Measurements from ENCODE around the gene GYPC. TPM values are rescaled to one million over a fixed set of nuclear protein-coding genes. Genes with fewer than 3 reads are reported as not detected.

GYPC gene
- polyA plus RNA-seq, 2 of the 4 experiments (the other 2 are of a cell fraction): not detected

GRCh38 chr2:126736133-126736874 lies 80.3 kb downstream of the GYPC start:
- ChIA-PET CTCF (no interaction called here), POLR2A (no interaction called here)
- ATAC-seq (no peak), FAIRE-seq (no peak), DNase-seq (ENCODE audit: low read depth in 1 of 2, low spot score in 1 of 2) (no peak)
- Histone ChIP-seq H3K27ac (no peak overlapping the region), H3K4me3 (no peak overlapping the region), H3K9me3 (no peaks in the 10 kb centered on the region), H3K4me2 (no peak overlapping the region), H3K4me1 (no peaks in the 10 kb centered on the region)
- TF ChIP-seq CHD4 (IDR thresholded peaks at IDR 0.05; ENCODE audit: borderline replicate concordance) (no peak), BHLHE40 (IDR thresholded peaks at IDR 0.05; ENCODE audit: low read depth, low read length) (no peak), HOXA7 (CRISPR knock-in tag; IDR thresholded peaks at IDR 0.05) (no peak), KDM1A (IDR thresholded peaks at IDR 0.05; ENCODE audit: low read depth) (no peak), SREBF2 (IDR thresholded peaks at IDR 0.05) (no peak), FOSB (CRISPR knock-in tag; IDR thresholded peaks at IDR 0.05) (no peak), POLR2A (IDR thresholded peaks at IDR 0.05; ENCODE audit: low read length) (no peak), USF2 (IDR thresholded peaks at IDR 0.05) (no peak), POLR2AphosphoS2 (conservative IDR thresholded peaks at IDR 0.05; ENCODE audit: low read length) (no peak), EP300 (IDR thresholded peaks at IDR 0.05) (no peak), KDM5A (IDR thresholded peaks at IDR 0.05) (no peak), RAD21 (conservative IDR thresholded peaks at IDR 0.05 in 1 of 2, IDR thresholded peaks at IDR 0.05 in 1 of 2) (no peak), SMC3 (IDR thresholded peaks at IDR 0.05) (no peak), RNF2 (IDR thresholded peaks at IDR 0.05; ENCODE audit: borderline replicate concordance, low read depth) (no peak), ZFP36 (IDR thresholded peaks at IDR 0.05; ENCODE audit: borderline replicate concordance, partially characterized antibody) (no peak), EHF (CRISPR knock-in tag; IDR thresholded peaks at IDR 0.05) (no peak)
- WGBS (ENCODE audit: missing lambda C conversion rate): 7% methylated on average over 8 of the region's 8 CpGs

- H3K4me1 ChIP-seq: no peaks in the 10 kb centered on the region
- WGBS (ENCODE audit: missing lambda C conversion rate): 0% methylated on average over 1 of the region's 1 CpG
- no peak for DNase-seq (ENCODE audit: low read depth in 1 of 2, low spot score in 1 of 2)
- ATAC-seq: no peak
- H3K9me3 ChIP-seq: no peaks in the 10 kb centered on the region
- H3K27ac ChIP-seq: no peak overlapping the region
- H3K4me3 ChIP-seq: no peak overlapping the region
- TF ChIP-seq HOXA7 (CRISPR knock-in tag; IDR thresholded peaks at IDR 0.05) (no peak), RNF2 (IDR thresholded peaks at IDR 0.05; ENCODE audit: borderline replicate concordance, low read depth) (no peak), ESRRA (IDR thresholded peaks at IDR 0.05; ENCODE audit: borderline replicate concordance, low read length) (no peak)
- TF ChIP-seq, protein P1, sequence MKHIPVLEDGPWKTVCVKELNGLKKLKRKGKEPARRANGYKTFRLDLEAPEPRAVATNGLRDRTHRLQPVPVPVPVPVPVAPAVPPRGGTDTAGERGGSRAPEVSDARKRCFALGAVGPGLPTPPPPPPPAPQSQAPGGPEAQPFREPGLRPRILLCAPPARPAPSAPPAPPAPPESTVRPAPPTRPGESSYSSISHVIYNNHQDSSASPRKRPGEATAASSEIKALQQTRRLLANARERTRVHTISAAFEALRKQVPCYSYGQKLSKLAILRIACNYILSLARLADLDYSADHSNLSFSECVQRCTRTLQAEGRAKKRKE (CRISPR knock-in tag; IDR thresholded peaks at IDR 0.05; ENCODE audit: low read depth): no peak
- no peak for FAIRE-seq
- CTCF ChIA-PET: interaction anchor here (0.5 kb wide), 1 partner anchor 39 kb away, joined by 3 read pairs; no protein-coding TSS in a partner anchor
- H3K4me2 ChIP-seq: no peak overlapping the region
- POLR2A ChIA-PET: no interaction called here
Observed at GRCh38 chr2:126739141-126739540, 83.2 kb downstream of the GYPC start.

GRCh38 chr2:126744640-126745039 lies 88.7 kb downstream of the GYPC start:
- ChIA-PET CTCF (no interaction called here), POLR2A (no interaction called here)
- H3K4me3 ChIP-seq: no peak overlapping the region
- 45% methylated on average over 3 of the region's 3 CpGs for WGBS (ENCODE audit: missing lambda C conversion rate)
- no peaks in the 10 kb centered on the region for H3K9me3 ChIP-seq
- no peak overlapping the region for H3K4me2 ChIP-seq
- TF ChIP-seq FOSL2 (IDR thresholded peaks at IDR 0.05) (no peak), FOSL2 (CRISPR knock-in tag; IDR thresholded peaks at IDR 0.05) (no peak), HEYL (CRISPR knock-in tag; IDR thresholded peaks at IDR 0.05) (no peak), ZNF302 (CRISPR knock-in tag; IDR thresholded peaks at IDR 0.05) (no peak), ESRRA (IDR thresholded peaks at IDR 0.05; ENCODE audit: borderline replicate concordance, low read length) (no peak), NR3C1 (IDR thresholded peaks at IDR 0.05) (no peak), ZSCAN20 (CRISPR knock-in tag; IDR thresholded peaks at IDR 0.05) (no peak), CHD2 (IDR thresholded peaks at IDR 0.05; ENCODE audit: low read length, partially characterized antibody) (no peak), RARB (CRISPR knock-in tag; IDR thresholded peaks at IDR 0.05) (no peak), CEBPB (IDR thresholded peaks at IDR 0.05) (no peak), POLR2A (IDR thresholded peaks at IDR 0.05; ENCODE audit: low read length) (no peak), RAD21 (conservative IDR thresholded peaks at IDR 0.05 in 1 of 2, IDR thresholded peaks at IDR 0.05 in 1 of 2) (no peak), BHLHE40 (IDR thresholded peaks at IDR 0.05; ENCODE audit: low read depth, low read length) (no peak)
- DNase-seq (ENCODE audit: low read depth in 1 of 2, low spot score in 1 of 2) (no peak), ATAC-seq (no peak), FAIRE-seq (no peak)
- no peak overlapping the region for H3K27ac ChIP-seq
- no peaks in the 10 kb centered on the region for H3K4me1 ChIP-seq

All from A549 (cell line).